Endothelial cell of umbilical vein (primary cell): ENCODE data around the gene JTB. TPM values are rescaled to one million over a fixed set of nuclear protein-coding genes. Genes with fewer than 3 reads are reported as not detected.

Experiments used
- BruUV-seq: library from RNA; stranded (reverse); fragments of 400-500 nt; replicated peaks from 2 replicates; lab custom pipeline; 2021; lab: Mats Ljungman, UMichigan
- CTCF ChIA-PET: fragments of 300-600, 350-600 bp; sonication (Branson Sonifier 250); formaldehyde crosslinking; loops from one replicate; lab custom pipeline; 2021; ENCODE audit warnings: antibody characterized with exemption, inconsistent platforms; lab: Charles Lee
- POLR2A ChIA-PET: fragments of 300-600, 350-600 bp; sonication (Branson Sonifier 250); formaldehyde crosslinking; loops from one replicate; lab custom pipeline; 2021; ENCODE audit warnings: antibody characterized with exemption, inconsistent platforms; lab: Charles Lee
- DNase-seq: peaks from one replicate; pipeline ENCODE4 v3.0.0-alpha.2; 2011; ENCODE audit warnings: low read depth, low spot score
- FAIRE-seq: peaks from 2 replicates; lab custom pipeline; 2011; peaks lifted over from hg19 to GRCh38; lab: Jason Lieb, UNC
- H2AFZ ChIP-seq: 2 replicates; pipeline ENCODE4 v1.6.0; 2012; ENCODE audit warnings: low read depth, low read length, control low read depth, inconsistent platforms
- H3K27ac ChIP-seq: 2 replicates; pipeline ENCODE4 v1.5.1; 2011; ENCODE audit warnings: low read depth, mild to moderate bottlenecking, control low read depth, low read length, moderate library complexity; ENCODE audit not compliant: insufficient read depth
- H3K27me3 ChIP-seq, 2 experiments: 2 replicates each; pipeline versions ENCODE4 v1.6.0 to v1.6.1; 2011; ENCODE audit warnings: low read length in 2 of 2, mixed read lengths in 1 of 2; ENCODE audit not compliant: control insufficient read depth in 2 of 2, insufficient read depth in 2 of 2
- H3K36me3 ChIP-seq, 2 experiments: 2 replicates in 1 of 2; 3 replicates in 1 of 2; pipeline ENCODE4 v1.5.1; 2011; ENCODE audit warnings: low read length in 2 of 2, mild to moderate bottlenecking in 1 of 2, moderate library complexity in 1 of 2; ENCODE audit not compliant: control insufficient read depth in 2 of 2, insufficient read depth in 2 of 2; ENCODE audit errors: extremely low read depth in 1 of 2
- H3K4me1 ChIP-seq: 3 replicates; pipeline ENCODE4 v1.5.1; 2011; ENCODE audit warnings: mild to moderate bottlenecking, low read length; ENCODE audit not compliant: control insufficient read depth, insufficient read depth; ENCODE audit errors: extremely low read depth
- H3K4me2 ChIP-seq: 2 replicates; pipeline ENCODE4 v1.6.1; 2011; ENCODE audit warnings: low read length, control low read depth, mixed read lengths; ENCODE audit not compliant: insufficient read depth
- H3K4me3 ChIP-seq, 3 experiments: fragments of 200-600 bp in 1 of 3; sonication (generic), shearing (Covaris generic) in 1 of 3; replicated peaks in 1 of 3; 2 replicates each; pipeline ENCODE4 v1.5.1; 2011 to 2016; ENCODE audit warnings: control low read depth in 3 of 3, low read length in 3 of 3, mild to moderate bottlenecking in 2 of 3, inconsistent platforms in 1 of 3, low read depth in 1 of 3, moderate library complexity in 1 of 3; ENCODE audit not compliant: insufficient read depth in 1 of 3
- H3K79me2 ChIP-seq: 2 replicates; pipeline ENCODE4 v1.6.0; 2012; ENCODE audit warnings: low read length, inconsistent platforms; ENCODE audit not compliant: control insufficient read depth, insufficient read depth
- H3K9ac ChIP-seq: replicated peaks from 2 replicates; pipeline ENCODE3; 2011; ENCODE audit warnings: low read length, control low read depth; ENCODE audit not compliant: insufficient read depth; ENCODE audit errors: extremely low read depth
- H3K9me1 ChIP-seq: replicated peaks from 3 replicates; pipeline ENCODE4 v1.6.0; 2011; ENCODE audit warnings: mild to moderate bottlenecking, low read length; ENCODE audit not compliant: control insufficient read depth, insufficient read depth; ENCODE audit errors: extremely low read depth
- H3K9me3 ChIP-seq: replicated peaks from 2 replicates; pipeline ENCODE4 v1.5.1; 2012; ENCODE audit warnings: low read length, inconsistent platforms; ENCODE audit not compliant: control insufficient read depth, insufficient read depth
- H4K20me1 ChIP-seq: replicated peaks from 2 replicates; pipeline ENCODE3; 2011; ENCODE audit warnings: mild to moderate bottlenecking, low read length; ENCODE audit not compliant: control insufficient read depth, insufficient read depth; ENCODE audit errors: extremely low read depth
- CTCF ChIP-seq, 2 donors: IDR thresholded peaks; 1 replicate in 1 of 2; 2 replicates in 1 of 2; pipeline ENCODE4 v1.5.1; 2011; ENCODE audit warnings: low read length in 2 of 2, mild to moderate bottlenecking in 2 of 2, moderate library complexity in 2 of 2, control low read depth in 1 of 2, inconsistent platforms in 1 of 2, low read depth in 1 of 2; ENCODE audit not compliant: insufficient read depth in 1 of 2; ENCODE audit errors: extremely low read depth in 1 of 2
- EZH2 ChIP-seq: IDR thresholded peaks from 2 replicates; pipeline ENCODE4 v1.6.1; 2012; ENCODE audit warnings: borderline replicate concordance, low read depth, mild to moderate bottlenecking, moderate library complexity, low read length, inconsistent platforms; ENCODE audit not compliant: severe bottlenecking
- FOS ChIP-seq: IDR thresholded peaks from 2 replicates; pipeline ENCODE4 v1.6.1; 2011; ENCODE audit warnings: mild to moderate bottlenecking, low read length, moderate library complexity, borderline replicate concordance; ENCODE audit not compliant: insufficient read depth
- GATA2 ChIP-seq: IDR thresholded peaks from 2 replicates; pipeline ENCODE4 v1.7.0; 2011; ENCODE audit warnings: low read depth, mild to moderate bottlenecking, moderate library complexity, mixed read lengths, low read length; ENCODE audit not compliant: insufficient read length, insufficient read depth
- JUN ChIP-seq: IDR thresholded peaks from 2 replicates; pipeline ENCODE4 v1.6.1; 2011; ENCODE audit warnings: borderline replicate concordance, low read depth; ENCODE audit not compliant: insufficient read length, insufficient read depth
- MAX ChIP-seq: IDR thresholded peaks from 2 replicates; pipeline ENCODE4 v1.6.1; 2011; ENCODE audit not compliant: insufficient read depth, insufficient read length
- MYC ChIP-seq: IDR thresholded peaks from one replicate; pipeline ENCODE4 v1.6.1; 2011; ENCODE audit warnings: mild to moderate bottlenecking, low read depth, low read length
- POLR2A ChIP-seq: IDR thresholded peaks from 2 replicates; pipeline ENCODE4 v1.6.1; 2012; ENCODE audit warnings: low read depth, mild to moderate bottlenecking, control low read depth, low read length
- POLR2AphosphoS5 ChIP-seq: IDR thresholded peaks from 2 replicates; pipeline ENCODE4 v1.6.1; 2012; ENCODE audit warnings: low read depth, mild to moderate bottlenecking, control low read depth, low read length, moderate library complexity; ENCODE audit not compliant: insufficient read depth
- dilution Hi-C: fragments of 300-500 bp; cut with MboI; formaldehyde crosslinking; loops from one replicate; pipeline ENCODE4 v1.15.0; 2019; ENCODE audit warnings: low sequenced_read_pairs; ENCODE audit not compliant: extremely low pct_ligation_motif_present
- intact Hi-C: fragments of 100-400 bp; cut with micrococcal nuclease; formaldehyde crosslinking; loops from one replicate; pipeline ENCODE4 v1.10.0; 2022
- polyA plus RNA-seq, 4 experiments: library from polyadenylated mRNA; depleted of rRNA in 3 of 4; stranded (reverse) in 3 of 4; unstranded in 1 of 4; fragments of >200 nt; gene quantifications; 2 replicates each; pipeline versions ENCODE4 v1.2.1 to v1.2.3, GENCODE V29; 2011 to 2012; ENCODE audit warnings: missing spikeins in 1 of 4
- total RNA-seq: library from RNA; stranded (reverse); gene quantifications from 2 replicates; pipeline ENCODE4 v1.2.3, GENCODE V29; 2021

JTB gene
- total and polyA plus RNA-seq, 2 donors (not counting 3 experiments of a cell fraction or from before 2014, with no cell fraction given) = 90.2 to 149 TPM

DNA sequence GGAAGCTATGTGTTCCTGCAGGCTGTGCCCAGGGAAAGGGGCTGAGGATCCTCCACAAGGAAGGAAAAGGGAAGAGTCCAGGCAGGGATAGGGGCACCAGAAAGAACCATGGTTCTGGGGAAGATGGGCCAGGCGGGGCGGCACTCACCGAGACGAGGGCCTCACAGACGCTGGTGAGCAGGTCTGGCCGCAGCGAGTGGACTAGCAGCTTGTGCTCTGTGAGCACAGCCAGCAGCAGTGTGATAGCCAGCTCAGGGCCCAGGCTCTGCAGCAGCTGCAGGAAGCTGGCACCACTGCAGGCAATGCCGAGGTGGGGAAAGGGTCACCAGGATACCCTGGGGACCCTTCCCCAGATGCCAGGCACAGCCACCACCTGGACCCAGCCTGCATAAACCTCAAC is 36.7 kb downstream of the JTB start:
- Histone ChIP-seq H3K79me2 (peaks cover 14% of the 10 kb centered on the region), H2AFZ (no peak overlapping the region), H3K27me3 (no peaks in the 10 kb centered on the region), H3K9me1 (no peaks in the 10 kb centered on the region), H3K4me2 (no peak overlapping the region), H3K9ac (no peak overlapping the region), H3K36me3 (peaks cover 2 to 48% of the 10 kb centered on the region in 2 experiments), H3K4me3 (no peak overlapping the region), H3K4me1 (peaks cover 9% of the 10 kb centered on the region), H4K20me1 (no peaks in the 10 kb centered on the region), H3K27ac (no peak overlapping the region), H3K9me3 (no peaks in the 10 kb centered on the region)
- TF ChIP-seq JUN (no peak), GATA2 (no peak), POLR2A (no peak), EZH2 (no peak), MYC (no peak), FOS (no peak), MAX (no peak), POLR2AphosphoS5 (no peak), CTCF (IDR thresholded peaks at IDR 0.05; ENCODE audit: extremely low read depth in 1 of 2, insufficient read depth in 1 of 2, low read depth in 1 of 2, low read length in 2 of 2) (no peak)
- FAIRE-seq (no peak), DNase-seq (no peak)
- CTCF ChIA-PET = interaction anchor here (0.9 to 2.8 kb wide), 3 partner anchors 8 to 119 kb away, joined by 3 to 15 read pairs (median 5); no protein-coding TSS in a partner anchor
- intact Hi-C loops (no loop called here), dilution Hi-C loops (no loop called here)
- no TSS peak for BruUV-seq
- POLR2A ChIA-PET = no interaction called here
